Spleen (tissue), 7 donors: Measurements from ENCODE around the gene CNIH3.

Source experiments
- POLR2A ChIP-seq, 3 donors: fragments of 450-650 bp; IDR thresholded peaks; one replicate each; pipeline ENCODE4 v1.5.1; 2017; ENCODE audit warnings: antibody characterized with exemption in 3 of 3, mild to moderate bottlenecking in 1 of 3
- POLR2AphosphoS5 ChIP-seq, 3 donors: sonication (generic); formaldehyde crosslinking; IDR thresholded peaks; one replicate each; pipeline ENCODE4 v1.5.1; 2017; ENCODE audit warnings: antibody characterized with exemption in 3 of 3
- TF ChIP-seq, protein P1 (sequence below), 11 experiments: fragments of 200-600 bp in 7 of 11; fragments of 450-650 bp in 4 of 11; sonication (generic) in 4 of 11; IDR thresholded peaks in 8 of 11; conservative IDR thresholded peaks in 3 of 11; 1 replicate in 7 of 11; 2 replicates in 4 of 11; pipeline versions ENCODE4 v1.4.0 to v1.8.0; 2016 to 2021; ENCODE audit warnings: antibody characterized with exemption in 11 of 11, inconsistent platforms in 4 of 11, mild to moderate bottlenecking in 1 of 11
- donor health status: DM: no; HTN: no; CAD: no; lungs with moderate emphysema.
- donor health status: DM: no; HTN: no; CAD: no.
- donor health status: DM: no; HTN: no; CAD: no.

DNA sequence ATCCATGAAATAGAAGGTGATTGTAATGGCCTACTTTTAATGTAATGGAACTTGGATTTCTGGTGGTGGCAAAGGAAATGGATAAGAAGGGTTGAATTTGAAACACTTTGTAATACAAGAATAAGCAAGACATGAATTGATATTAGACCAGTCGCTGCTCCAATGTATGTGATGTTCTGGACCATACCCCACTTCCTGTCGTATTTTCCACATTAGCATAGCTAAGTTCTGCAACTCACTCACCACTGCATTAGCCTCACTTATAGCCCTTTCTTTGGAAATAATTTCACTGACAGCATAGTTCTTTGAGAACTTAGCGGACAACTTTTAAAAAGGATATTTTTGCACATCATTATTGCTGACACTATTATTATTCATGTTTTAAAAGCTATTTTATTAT, 32.3 kb upstream of the CNIH3 start:
- TF ChIP-seq POLR2A (IDR thresholded peaks at IDR 0.05) (no peak), POLR2AphosphoS5 (IDR thresholded peaks at IDR 0.05) (no peak)
- TF ChIP-seq, protein P1, sequence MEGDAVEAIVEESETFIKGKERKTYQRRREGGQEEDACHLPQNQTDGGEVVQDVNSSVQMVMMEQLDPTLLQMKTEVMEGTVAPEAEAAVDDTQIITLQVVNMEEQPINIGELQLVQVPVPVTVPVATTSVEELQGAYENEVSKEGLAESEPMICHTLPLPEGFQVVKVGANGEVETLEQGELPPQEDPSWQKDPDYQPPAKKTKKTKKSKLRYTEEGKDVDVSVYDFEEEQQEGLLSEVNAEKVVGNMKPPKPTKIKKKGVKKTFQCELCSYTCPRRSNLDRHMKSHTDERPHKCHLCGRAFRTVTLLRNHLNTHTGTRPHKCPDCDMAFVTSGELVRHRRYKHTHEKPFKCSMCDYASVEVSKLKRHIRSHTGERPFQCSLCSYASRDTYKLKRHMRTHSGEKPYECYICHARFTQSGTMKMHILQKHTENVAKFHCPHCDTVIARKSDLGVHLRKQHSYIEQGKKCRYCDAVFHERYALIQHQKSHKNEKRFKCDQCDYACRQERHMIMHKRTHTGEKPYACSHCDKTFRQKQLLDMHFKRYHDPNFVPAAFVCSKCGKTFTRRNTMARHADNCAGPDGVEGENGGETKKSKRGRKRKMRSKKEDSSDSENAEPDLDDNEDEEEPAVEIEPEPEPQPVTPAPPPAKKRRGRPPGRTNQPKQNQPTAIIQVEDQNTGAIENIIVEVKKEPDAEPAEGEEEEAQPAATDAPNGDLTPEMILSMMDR (IDR thresholded peaks at IDR 0.05 in 8 of 11, conservative IDR thresholded peaks at IDR 0.05 in 3 of 11): no peak
